ENCODE data around the gene TDRKH. TPM values are rescaled to one million over a fixed set of nuclear protein-coding genes. Genes with fewer than 3 reads are reported as not detected.

TDRKH gene
- total RNA-seq, 1 experiment from 2014 or later: 11.1 TPM

- DNase-seq (ENCODE audit: low read depth, low spot score) (no peak), ATAC-seq (no peak)
- intact Hi-C loops (cut with micrococcal nuclease): no loop called here
- Histone ChIP-seq H3K79me2 (ENCODE audit: insufficient read depth, low read length) (no peaks in the 10 kb centered on the region), H3K27ac (ENCODE audit: low read depth, low read length) (no peak overlapping the region), H3K4me3 (replicated peaks in 1 of 2; ENCODE audit: low read depth in 1 of 2, low read length in 2 of 2) (no peak overlapping the region), H4K20me1 (ENCODE audit: insufficient read depth) (no peaks in the 10 kb centered on the region), H3K27me3 (ENCODE audit: insufficient read depth, low read length) (no peaks in the 10 kb centered on the region), H2AFZ (ENCODE audit: low read depth, low read length, poor library complexity, severe bottlenecking) (no peak overlapping the region), H3K9ac (ENCODE audit: low read length) (no peak overlapping the region), H3K4me2 (ENCODE audit: low read length) (no peak overlapping the region), H3K4me1 (ENCODE audit: control insufficient read depth in 1 of 2, insufficient read depth in 2 of 2, low read length in 2 of 2) (peaks cover 23 to 49% of the 10 kb centered on the region in 2 experiments), H3K9me3 (ENCODE audit: control insufficient read depth in 1 of 2, insufficient read depth in 1 of 2, low read depth in 1 of 2, low read length in 2 of 2) (no peaks in the 10 kb centered on the region), H3K9me2 (ENCODE audit: insufficient read depth) (no peaks in the 10 kb centered on the region), H3K36me3 (ENCODE audit: control insufficient read depth in 1 of 2, insufficient read depth in 2 of 2, low read length in 2 of 2) (no peaks in the 10 kb centered on the region)
- no peak for TF ChIP-seq ELF1 (IDR thresholded peaks at IDR 0.05; ENCODE audit: borderline replicate concordance, low read depth)
- TF ChIP-seq EZH2phosphoT487 (IDR thresholded peaks at IDR 0.05; ENCODE audit: borderline replicate concordance): no peak
- TF ChIP-seq EGR1 (IDR thresholded peaks at IDR 0.05; ENCODE audit: low read depth): no peak
- no peak for TF ChIP-seq ZFX (IDR thresholded peaks at IDR 0.05)
- no peak for TF ChIP-seq YY1 (IDR thresholded peaks at IDR 0.05; ENCODE audit: extremely low read depth, insufficient replicate concordance, low read depth, low read length)
- TF ChIP-seq RAD21 (IDR thresholded peaks at IDR 0.05; ENCODE audit: low read depth): no peak
- no peak for TF ChIP-seq CBX3 (IDR thresholded peaks at IDR 0.05; ENCODE audit: low read depth)
- ChIA-PET POLR2A (interaction anchor here (0.9 to 1.3 kb wide), 2 partner anchors 9 to 529 kb away, joined by 3 to 4 read pairs; no protein-coding TSS in a partner anchor), RAD21 (ENCODE audit: low non-redundant PET in 1 of 2, low total read pairs in 2 of 2, uncharacterized antibody in 2 of 2, unreplicated experiment in 2 of 2) (no interaction called here), CTCF (no interaction called here)
- BruUV-seq (replicated peaks): no TSS peak
These were observed 39.2 kb upstream of the TDRKH start for GRCh38 chr1:151829352-151830046.

- peaks cover 23 to 49% of the 10 kb centered on the region in 2 experiments for H3K4me1 ChIP-seq (ENCODE audit: control insufficient read depth in 1 of 2, insufficient read depth in 2 of 2, low read length in 2 of 2)
- H3K27ac ChIP-seq (ENCODE audit: low read depth, low read length): no peak overlapping the region
- TF ChIP-seq ELF1 (IDR thresholded peaks at IDR 0.05; ENCODE audit: borderline replicate concordance, low read depth) (no peak), POLR2A (IDR thresholded peaks at IDR 0.05; ENCODE audit: borderline replicate concordance, extremely low read depth, insufficient read depth, insufficient read length) (no peak), RAD21 (IDR thresholded peaks at IDR 0.05; ENCODE audit: low read depth) (no peak), SIN3A (IDR thresholded peaks at IDR 0.05; ENCODE audit: low read depth) (no peak), ZNF274 (IDR thresholded peaks at IDR 0.05; ENCODE audit: low read depth, low read length) (no peak), YY1 (IDR thresholded peaks at IDR 0.05; ENCODE audit: extremely low read depth, insufficient replicate concordance, low read depth, low read length) (no peak), FOSL1 (IDR thresholded peaks at IDR 0.05; ENCODE audit: low read depth) (no peak), EGR1 (IDR thresholded peaks at IDR 0.05; ENCODE audit: low read depth) (no peak), CBX3 (IDR thresholded peaks at IDR 0.05; ENCODE audit: low read depth) (no peak), CEBPB (IDR thresholded peaks at IDR 0.05; ENCODE audit: low read depth) (no peak), EZH2 (IDR thresholded peaks at IDR 0.05) (no peak)
- POLR2A ChIA-PET: no interaction called here
- no peaks in the 10 kb centered on the region for H3K79me2 ChIP-seq (ENCODE audit: insufficient read depth, low read length)
- H2AFZ ChIP-seq (ENCODE audit: low read depth, low read length, poor library complexity, severe bottlenecking): no peak overlapping the region
- DNase-seq (ENCODE audit: low read depth, low spot score): no peak
- intact Hi-C loops (cut with micrococcal nuclease): no loop called here
- no peaks in the 10 kb centered on the region for H3K9me2 ChIP-seq (ENCODE audit: insufficient read depth)
- H3K9me3 ChIP-seq (ENCODE audit: control insufficient read depth in 1 of 2, insufficient read depth in 1 of 2, low read depth in 1 of 2, low read length in 2 of 2): no peaks in the 10 kb centered on the region
- H3K36me3 ChIP-seq (ENCODE audit: control insufficient read depth in 1 of 2, insufficient read depth in 2 of 2, low read length in 2 of 2): no peaks in the 10 kb centered on the region
- no peak for ATAC-seq
- H3K27me3 ChIP-seq (ENCODE audit: insufficient read depth, low read length): no peaks in the 10 kb centered on the region
- H3K4me3 ChIP-seq (replicated peaks in 1 of 2; ENCODE audit: low read depth in 1 of 2, low read length in 2 of 2): no peak overlapping the region
- H4K20me1 ChIP-seq (ENCODE audit: insufficient read depth): no peaks in the 10 kb centered on the region
- H3K4me2 ChIP-seq (ENCODE audit: low read length): no peak overlapping the region
- BruUV-seq (replicated peaks): no TSS peak
- RAD21 ChIA-PET (ENCODE audit: low non-redundant PET in 1 of 2, low total read pairs in 2 of 2, uncharacterized antibody in 2 of 2, unreplicated experiment in 2 of 2): no interaction called here
- H3K9ac ChIP-seq (ENCODE audit: low read length): no peak overlapping the region
- CTCF ChIA-PET: interaction anchor here (1.5 kb wide), 1 partner anchor 8 kb away, joined by 3 read pairs; no protein-coding TSS in a partner anchor
These were observed 38.6 kb upstream of the TDRKH start for GRCh38 chr1:151828921-151829320.

Data from HCT116 (cell line).